Hypothalamus (tissue), 51 donors: ENCODE measurements around the gene ZNF350.
"Not testable (repeated sequence)": the region's sequence is repeated elsewhere in the genome, so short reads cannot be mapped to it uniquely, and the experiment has no call there.

Experiments used
- DNase-seq, 51 donors: peaks; one replicate each; lab custom pipeline; 2025; lab: John Stamatoyannopoulos, UW

Gene ZNF350

GRCh38 chr19:51976852-51977251 lies 9.8 kb downstream of the ZNF350 start:
- DNase-seq, result no peak

- not testable (repeated sequence) for DNase-seq
These were observed 10.9 kb downstream of the ZNF350 start for GRCh38 chr19:51975787-51976186.

- DNase-seq, result no peak
These were observed 15.0 kb downstream of the ZNF350 start for GRCh38 chr19:51971624-51972023.

- no peak for DNase-seq
These were observed 15.9 kb downstream of the ZNF350 start for GRCh38 chr19:51970718-51971117.

GRCh38 chr19:51965583-51965982 lies 21.1 kb downstream of the ZNF350 start:
- no peak for DNase-seq

GRCh38 chr19:51960621-51961233 lies 25.9 kb downstream of the ZNF350 start:
- not testable (repeated sequence) for DNase-seq

GRCh38 chr19:51959791-51960190 lies 26.8 kb downstream of the ZNF350 start:
- no peak for DNase-seq

- DNase-seq, result not testable (repeated sequence)
These were observed 28.8 kb downstream of the ZNF350 start for GRCh38 chr19:51957846-51958245.

GRCh38 chr19:51948975-51949374 lies 37.7 kb downstream of the ZNF350 start:
- DNase-seq, result peak in 32 of 51 donors; percentile 2 to 68 (median 24)

- no peak for DNase-seq
These were observed 40.0 kb downstream of the ZNF350 start for GRCh38 chr19:51946602-51947001.

- DNase-seq, result no peak
These were observed 41.7 kb downstream of the ZNF350 start for GRCh38 chr19:51944798-51945552.

- no peak for DNase-seq
These were observed 47.7 kb downstream of the ZNF350 start for GRCh38 chr19:51938936-51939335.

GRCh38 chr19:51931921-51932320 lies 54.7 kb downstream of the ZNF350 start:
- DNase-seq, result no peak

- DNase-seq, result no peak
These were observed 58.8 kb downstream of the ZNF350 start for GRCh38 chr19:51927859-51928258.

- DNase-seq, result peak; percentile 38 to 99 (median 87)
These were observed 59.6 kb downstream of the ZNF350 start, which contains the start of gene ZNF613 for GRCh38 chr19:51926784-51927741. Gene ZNF613 (plus strand): TSS chr19:51927472. CDS start chr19:51936221, 8,749 bp downstream.

- peak in 1 of 51 donors; percentile 15 for DNase-seq
These were observed 60.2 kb downstream of the ZNF350 start for GRCh38 chr19:51926426-51926783.

- DNase-seq, result no peak
These were observed 64.7 kb downstream of the ZNF350 start for GRCh38 chr19:51921949-51922348.

GRCh38 chr19:51919606-51920005 lies 67.0 kb downstream of the ZNF350 start:
- no peak for DNase-seq

- no peak for DNase-seq
These were observed 70.5 kb downstream of the ZNF350 start for GRCh38 chr19:51916167-51916566.

- DNase-seq, result no peak
These were observed 71.2 kb downstream of the ZNF350 start for GRCh38 chr19:51915324-51915867.
